ENCODE measurements around the gene PIEZO2.
"Not testable (repeated sequence)": the region's sequence is repeated elsewhere in the genome, so short reads cannot be mapped to it uniquely, and the experiment has no call there.

- TF ChIP-seq POLR2A (IDR thresholded peaks at IDR 0.05): not testable (repeated sequence)
- TF ChIP-seq, protein P1, sequence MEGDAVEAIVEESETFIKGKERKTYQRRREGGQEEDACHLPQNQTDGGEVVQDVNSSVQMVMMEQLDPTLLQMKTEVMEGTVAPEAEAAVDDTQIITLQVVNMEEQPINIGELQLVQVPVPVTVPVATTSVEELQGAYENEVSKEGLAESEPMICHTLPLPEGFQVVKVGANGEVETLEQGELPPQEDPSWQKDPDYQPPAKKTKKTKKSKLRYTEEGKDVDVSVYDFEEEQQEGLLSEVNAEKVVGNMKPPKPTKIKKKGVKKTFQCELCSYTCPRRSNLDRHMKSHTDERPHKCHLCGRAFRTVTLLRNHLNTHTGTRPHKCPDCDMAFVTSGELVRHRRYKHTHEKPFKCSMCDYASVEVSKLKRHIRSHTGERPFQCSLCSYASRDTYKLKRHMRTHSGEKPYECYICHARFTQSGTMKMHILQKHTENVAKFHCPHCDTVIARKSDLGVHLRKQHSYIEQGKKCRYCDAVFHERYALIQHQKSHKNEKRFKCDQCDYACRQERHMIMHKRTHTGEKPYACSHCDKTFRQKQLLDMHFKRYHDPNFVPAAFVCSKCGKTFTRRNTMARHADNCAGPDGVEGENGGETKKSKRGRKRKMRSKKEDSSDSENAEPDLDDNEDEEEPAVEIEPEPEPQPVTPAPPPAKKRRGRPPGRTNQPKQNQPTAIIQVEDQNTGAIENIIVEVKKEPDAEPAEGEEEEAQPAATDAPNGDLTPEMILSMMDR (IDR thresholded peaks at IDR 0.05): not testable (repeated sequence)
Measured at GRCh38 chr18:10622982-10623381, 526.4 kb downstream of the PIEZO2 start.

All from heart left ventricle (tissue), 13 donors.